Fibroblast of lung (primary cell): Measurements from ENCODE around the gene BCLAF3. TPM values are rescaled to one million over a fixed set of nuclear protein-coding genes. Genes with fewer than 3 reads are reported as not detected.

ENCODE experiments used
- DNase-seq, 2 donors: peaks; one replicate each; pipeline versions ENCODE4 v3.0.0 to v3.0.0-alpha.2; 2010; ENCODE audit warnings: low read depth in 2 of 2
- H2AFZ ChIP-seq: 2 replicates; pipeline ENCODE4 v1.5.1; 2012; ENCODE audit warnings: low read length, control low read depth, inconsistent platforms
- H3K27ac ChIP-seq: 2 replicates; pipeline ENCODE4 v1.5.1; 2011; ENCODE audit warnings: low read length, control low read depth; ENCODE audit not compliant: insufficient read depth
- H3K27me3 ChIP-seq: 2 replicates; pipeline ENCODE4 v1.5.1; 2011; ENCODE audit warnings: mild to moderate bottlenecking, low read length; ENCODE audit not compliant: control insufficient read depth, insufficient read depth
- H3K36me3 ChIP-seq: 2 replicates; pipeline ENCODE4 v1.5.1; 2011; ENCODE audit warnings: low read length; ENCODE audit not compliant: control insufficient read depth, insufficient read depth
- H3K4me1 ChIP-seq: 2 replicates; pipeline ENCODE4 v1.5.1; 2011; ENCODE audit warnings: low read length; ENCODE audit not compliant: control insufficient read depth, insufficient read depth; ENCODE audit errors: extremely low read depth
- H3K4me2 ChIP-seq: 2 replicates; pipeline ENCODE4 v1.5.1; 2011; ENCODE audit warnings: low read length, control low read depth; ENCODE audit not compliant: insufficient read depth; ENCODE audit errors: extremely low read depth
- H3K4me3 ChIP-seq, 4 experiments: fragments of 200-600 bp in 1 of 4; sonication (generic) in 1 of 4; replicated peaks in 1 of 4; 2 replicates each; pipeline ENCODE4 v1.5.1; 2011 to 2016; ENCODE audit warnings: low read length in 4 of 4, low read depth in 3 of 4, mild to moderate bottlenecking in 3 of 4, control low read depth in 2 of 4, inconsistent platforms in 1 of 4, mixed read lengths in 1 of 4; ENCODE audit not compliant: insufficient read depth in 1 of 4; ENCODE audit errors: control extremely low read depth in 1 of 4
- H3K79me2 ChIP-seq: 2 replicates; pipeline ENCODE4 v1.5.1; 2012; ENCODE audit warnings: mild to moderate bottlenecking, low read length, inconsistent platforms; ENCODE audit not compliant: control insufficient read depth, insufficient read depth
- H3K9ac ChIP-seq: 2 replicates; pipeline ENCODE4 v1.5.1; 2011; ENCODE audit warnings: mild to moderate bottlenecking, low read length, control low read depth; ENCODE audit not compliant: insufficient read depth
- H3K9me3 ChIP-seq: 2 replicates; pipeline ENCODE4 v1.5.1; 2012; ENCODE audit warnings: low read depth, low read length; ENCODE audit not compliant: control insufficient read depth, insufficient read depth
- H4K20me1 ChIP-seq: 2 replicates; pipeline ENCODE4 v1.5.1; 2011; ENCODE audit warnings: low read length; ENCODE audit not compliant: control insufficient read depth, insufficient read depth; ENCODE audit errors: extremely low read depth
- CTCF ChIP-seq, 2 donors: IDR thresholded peaks in 1 of 2; conservative IDR thresholded peaks in 1 of 2; 1 replicate in 1 of 2; 2 replicates in 1 of 2; pipeline ENCODE4 v1.5.1; 2011 to 2012; ENCODE audit warnings: low read length in 2 of 2, control low read depth in 1 of 2, inconsistent platforms in 1 of 2, low read depth in 1 of 2, mild to moderate bottlenecking in 1 of 2
- EZH2 ChIP-seq: IDR thresholded peaks from 2 replicates; pipeline ENCODE4 v1.5.1; 2012; ENCODE audit warnings: low read length, control low read depth, mild to moderate bottlenecking; ENCODE audit errors: missing control alignments
- polyA plus RNA-seq, 2 donors: library from polyadenylated mRNA; depleted of rRNA in 1 of 2; stranded (reverse) in 1 of 2; unstranded in 1 of 2; fragments of >200 nt; gene quantifications; 2 replicates each; pipeline ENCODE4 v1.2.1, GENCODE V29; 2011 to 2012; ENCODE audit warnings: missing spikeins in 1 of 2
- total RNA-seq: library from RNA; depleted of rRNA; stranded (reverse); fragments of >200 nt; gene quantifications from 2 replicates; pipeline ENCODE4 v1.2.1, GENCODE V29; 2014

The BCLAF3 gene
- total and polyA plus RNA-seq, 2 donors (not counting 1 experiment from before 2014, with no cell fraction given): 2.9 to 10.7 TPM

GRCh38 chrX:20026278-20026677, 35.4 kb upstream of the BCLAF3 start:
- no peak overlapping the region for H3K4me3 ChIP-seq
- H2AFZ ChIP-seq: no peak overlapping the region
- H4K20me1 ChIP-seq: no peaks in the 10 kb centered on the region
- H3K4me1 ChIP-seq: no peaks in the 10 kb centered on the region
- no peaks in the 10 kb centered on the region for H3K79me2 ChIP-seq
- peak; percentile 47 to 48 for DNase-seq
- H3K36me3 ChIP-seq: no peaks in the 10 kb centered on the region
- H3K9ac ChIP-seq: no peak overlapping the region
- no peaks in the 10 kb centered on the region for H3K27me3 ChIP-seq
- H3K9me3 ChIP-seq: no peaks in the 10 kb centered on the region
- TF ChIP-seq EZH2 (no peak), CTCF (conservative IDR thresholded peaks at IDR 0.05 in 1 of 2, IDR thresholded peaks at IDR 0.05 in 1 of 2; ENCODE audit: low read depth in 1 of 2, low read length in 2 of 2) (no peak)
- H3K4me2 ChIP-seq: no peak overlapping the region
- no peak overlapping the region for H3K27ac ChIP-seq

- DNase-seq: no peak
- Histone ChIP-seq H3K27me3 (no peaks in the 10 kb centered on the region), H3K79me2 (no peaks in the 10 kb centered on the region), H3K27ac (no peak overlapping the region), H3K4me3 (no peak overlapping the region), H4K20me1 (no peaks in the 10 kb centered on the region), H3K4me1 (no peaks in the 10 kb centered on the region), H3K4me2 (no peak overlapping the region), H3K9me3 (no peaks in the 10 kb centered on the region), H2AFZ (no peak overlapping the region), H3K9ac (no peak overlapping the region), H3K36me3 (no peaks in the 10 kb centered on the region)
- TF ChIP-seq EZH2: no peak
- no peak for TF ChIP-seq CTCF (conservative IDR thresholded peaks at IDR 0.05 in 1 of 2, IDR thresholded peaks at IDR 0.05 in 1 of 2; ENCODE audit: low read depth in 1 of 2, low read length in 2 of 2)
Measured at GRCh38 chrX:20019672-20020365, 29.0 kb upstream of the BCLAF3 start.

DNA sequence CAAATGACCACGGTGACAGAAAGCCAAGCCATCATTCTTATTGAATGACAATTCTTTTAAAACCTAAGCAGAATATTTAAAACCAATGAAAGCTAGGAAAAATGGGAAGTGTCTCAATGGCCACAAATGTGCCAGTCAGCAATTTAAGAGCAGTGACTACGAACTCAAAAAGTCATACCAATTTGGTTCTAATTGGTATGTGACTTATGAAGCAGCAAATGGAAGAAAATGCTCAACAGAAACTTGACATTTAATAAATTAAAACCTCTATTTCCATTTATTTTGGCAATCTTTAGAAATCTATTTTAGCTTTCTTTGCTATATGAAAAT, 25.7 kb upstream of the BCLAF3 start:
- no peaks in the 10 kb centered on the region for H3K4me1 ChIP-seq
- no peak overlapping the region for H3K27ac ChIP-seq
- H3K4me3 ChIP-seq: no peak overlapping the region
- no peak overlapping the region for H2AFZ ChIP-seq
- no peaks in the 10 kb centered on the region for H3K36me3 ChIP-seq
- TF ChIP-seq EZH2: no peak
- no peak for TF ChIP-seq CTCF (conservative IDR thresholded peaks at IDR 0.05 in 1 of 2, IDR thresholded peaks at IDR 0.05 in 1 of 2; ENCODE audit: low read depth in 1 of 2, low read length in 2 of 2)
- H3K79me2 ChIP-seq: no peaks in the 10 kb centered on the region
- H3K9ac ChIP-seq: no peak overlapping the region
- no peak for DNase-seq
- H4K20me1 ChIP-seq: no peaks in the 10 kb centered on the region
- H3K9me3 ChIP-seq: no peaks in the 10 kb centered on the region
- H3K27me3 ChIP-seq: no peaks in the 10 kb centered on the region
- no peak overlapping the region for H3K4me2 ChIP-seq
